Left lung (tissue), 10 donors: ENCODE results near the gene CPEB3. TPM values are rescaled to one million over a fixed set of nuclear protein-coding genes. Genes with fewer than 3 reads are reported as not detected.

Experiments
- ATAC-seq: fragments of 200-7000 bp; cut with Tn5 transposase; one replicate; pipeline ENCODE4 v1.9.1; 2020; ENCODE audit warnings: moderate library complexity
- DNase-seq, 4 donors: peaks; one replicate each; pipeline ENCODE4 v3.0.0-alpha.2; 2013 to 2020
- H3K27ac ChIP-seq, 2 donors: fragments of 200-600 bp; sonication (generic) in 1 of 2; one replicate each; pipeline versions ENCODE4 v1.5.0 to v1.8.0; 2020 to 2021
- H3K27me3 ChIP-seq, 2 donors: fragments of 200-600 bp; sonication (generic) in 1 of 2; one replicate each; pipeline versions ENCODE4 v1.5.0 to v1.8.0; 2020 to 2021
- H3K36me3 ChIP-seq, 2 donors: fragments of 200-600 bp; sonication (generic) in 1 of 2; one replicate each; pipeline versions ENCODE4 v1.5.0 to v1.8.0; 2020 to 2021
- H3K4me1 ChIP-seq, 2 donors: fragments of 200-600 bp; one replicate each; pipeline ENCODE4 v1.8.0; 2021
- H3K4me3 ChIP-seq, 2 donors: fragments of 200-600 bp; sonication (generic) in 1 of 2; one replicate each; pipeline versions ENCODE4 v1.5.0 to v1.8.0; 2020 to 2021; ENCODE audit warnings: mild to moderate bottlenecking in 1 of 2
- H3K9me3 ChIP-seq, 2 donors: fragments of 200-600 bp; sonication (generic) in 1 of 2; one replicate each; pipeline versions ENCODE4 v1.5.0 to v1.8.0; 2020 to 2021
- CTCF ChIP-seq, 2 donors: fragments of 200-600 bp; sonication (generic) in 1 of 2; IDR thresholded peaks; one replicate each; pipeline versions ENCODE4 v1.5.0 to v1.8.0; 2021; ENCODE audit warnings: antibody characterized with exemption in 2 of 2
- intact Hi-C, 2 donors: fragments of 100-400 bp; cut with DNase I; formaldehyde crosslinking; loops; one replicate each; pipeline versions ENCODE4 v1.11.2 to v1.14.2; 2022
- polyA plus RNA-seq, 6 donors: library from polyadenylated mRNA; unstranded; fragments of 120-200 nt; gene quantifications; one replicate each; pipeline ENCODE4 v1.2.1, GENCODE V29; 2013; ENCODE audit not compliant: insufficient read length in 6 of 6
- total RNA-seq, 2 donors: library from RNA; stranded (reverse); fragmentation: NEBNext Ultra II Directional; extraction: Animal tissue kit (Norgen Biotek cat#: 25700); gene quantifications; one replicate each; pipeline ENCODE4 v1.2.1, GENCODE V29; 2021
- donor health status: DM: no; HTN: yes; CAD: no.
- donor health status: DM: no; HTN: no; CAD: no.

CPEB3 gene
- total and polyA plus RNA-seq, 8 donors: 2.9 to 4.3 (median 3.5) TPM

GRCh38 chr10:92181575-92181974 lies 109.3 kb downstream of the CPEB3 start:
- H3K4me1 ChIP-seq: no peaks in the 10 kb centered on the region
- DNase-seq: peak in 1 of 4 donors; percentile 7
- intact Hi-C loops: no loop called here
- H3K36me3 ChIP-seq: no peaks in the 10 kb centered on the region
- H3K27ac ChIP-seq: no peak overlapping the region
- H3K9me3 ChIP-seq: no peaks in the 10 kb centered on the region
- H3K27me3 ChIP-seq: no peaks in the 10 kb centered on the region
- no peak overlapping the region for H3K4me3 ChIP-seq
- TF ChIP-seq CTCF (IDR thresholded peaks at IDR 0.05): peak in 1 of 2 donors; percentile 15
- no peak for ATAC-seq

DNA sequence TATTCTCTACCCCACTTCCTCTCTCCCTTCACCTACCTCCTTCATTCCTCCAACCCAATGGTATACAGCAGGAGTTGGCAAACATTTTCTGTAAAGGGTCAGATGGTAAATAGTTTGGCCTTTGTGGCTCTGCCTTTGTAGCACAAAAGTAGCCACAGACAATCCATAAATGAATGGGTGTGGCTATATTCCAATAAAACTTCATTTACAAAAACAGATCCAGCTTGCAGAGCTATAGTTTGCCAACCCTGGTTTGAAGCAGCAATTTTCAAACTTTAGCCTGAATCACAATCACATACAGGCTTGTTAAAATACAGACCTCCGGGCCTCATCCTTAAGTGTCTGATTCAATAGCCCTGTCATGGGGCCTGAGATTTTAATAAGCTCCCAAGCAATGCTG lies 110.5 kb downstream of the CPEB3 start:
- Histone ChIP-seq H3K4me1 (no peaks in the 10 kb centered on the region), H3K4me3 (no peak overlapping the region), H3K9me3 (no peaks in the 10 kb centered on the region), H3K27me3 (no peaks in the 10 kb centered on the region), H3K27ac (no peak overlapping the region), H3K36me3 (no peaks in the 10 kb centered on the region)
- ATAC-seq (no peak), DNase-seq (no peak)
- no peak for TF ChIP-seq CTCF (IDR thresholded peaks at IDR 0.05)
- intact Hi-C loops: no loop called here

DNA sequence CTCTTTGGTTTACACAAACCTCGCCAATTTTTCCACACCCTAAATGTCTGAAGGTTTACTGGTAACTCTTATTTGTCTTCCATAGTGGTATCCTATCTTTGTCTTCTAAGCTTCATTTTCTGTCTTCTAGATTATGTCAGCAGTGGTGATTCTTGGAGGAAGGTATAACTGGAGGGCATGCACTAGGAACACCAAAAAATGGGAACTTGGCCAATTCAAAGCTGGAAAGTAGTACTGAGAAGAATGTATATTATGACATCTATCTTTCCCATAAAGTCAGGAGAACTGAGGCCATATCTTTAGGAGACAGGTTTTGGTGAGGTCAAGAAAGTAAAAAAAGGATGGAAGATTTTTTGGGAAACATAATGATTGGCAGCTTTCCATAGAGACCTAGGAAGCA lies 113.3 kb downstream of the CPEB3 start:
- TF ChIP-seq CTCF (IDR thresholded peaks at IDR 0.05): no peak
- DNase-seq: no peak
- Histone ChIP-seq H3K36me3 (no peaks in the 10 kb centered on the region), H3K4me3 (no peak overlapping the region), H3K27ac (no peak overlapping the region), H3K9me3 (no peaks in the 10 kb centered on the region), H3K27me3 (no peaks in the 10 kb centered on the region), H3K4me1 (no peaks in the 10 kb centered on the region)
- intact Hi-C loops: no loop called here
- ATAC-seq: no peak

- H3K9me3 ChIP-seq: no peaks in the 10 kb centered on the region
- no peaks in the 10 kb centered on the region for H3K4me1 ChIP-seq
- no peak for TF ChIP-seq CTCF (IDR thresholded peaks at IDR 0.05)
- ATAC-seq: no peak
- H3K36me3 ChIP-seq: no peaks in the 10 kb centered on the region
- no peaks in the 10 kb centered on the region for H3K27me3 ChIP-seq
- no peak for DNase-seq
- intact Hi-C loops: no loop called here
- H3K27ac ChIP-seq: no peak overlapping the region
- no peak overlapping the region for H3K4me3 ChIP-seq
These were observed 115.7 kb downstream of the CPEB3 start for GRCh38 chr10:92175164-92175563.

DNA sequence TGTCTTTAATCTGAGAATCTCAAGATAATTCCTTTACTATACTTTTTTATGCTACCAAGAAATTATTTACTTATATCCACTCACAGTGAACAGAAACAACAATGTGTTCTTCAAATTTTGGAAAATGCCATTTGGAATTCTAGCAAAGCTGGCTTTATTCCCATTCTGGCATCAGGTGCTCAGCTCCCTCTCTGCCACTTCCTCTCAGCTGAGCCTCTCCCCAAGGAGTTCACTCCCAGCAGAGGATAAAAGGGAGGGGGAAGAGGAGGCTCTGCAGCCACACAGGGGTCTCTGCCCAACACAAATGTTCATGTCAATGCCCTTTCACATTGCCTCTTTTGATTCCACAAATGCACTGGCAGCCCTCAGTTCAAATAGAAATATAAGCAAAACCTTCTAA lies 116.9 kb downstream of the CPEB3 start:
- Histone ChIP-seq H3K9me3 (no peaks in the 10 kb centered on the region), H3K27ac (no peak overlapping the region), H3K4me3 (no peak overlapping the region), H3K36me3 (no peaks in the 10 kb centered on the region), H3K27me3 (no peaks in the 10 kb centered on the region), H3K4me1 (no peaks in the 10 kb centered on the region)
- no peak for DNase-seq
- no peak for TF ChIP-seq CTCF (IDR thresholded peaks at IDR 0.05)
- intact Hi-C loops: no loop called here
- no peak for ATAC-seq
